Ectodermal cell (in vitro differentiated cells): ENCODE data around the gene MYL1.

ENCODE experiments used
- H3K27ac ChIP-seq: 2 replicates; pipeline ENCODE4 v1.7.0; 2013; ENCODE audit warnings: mild to moderate bottlenecking, low read depth, low read length; ENCODE audit not compliant: insufficient read depth, poor library complexity, severe bottlenecking
- H3K27me3 ChIP-seq: 2 replicates; pipeline ENCODE4 v1.7.0; 2013; ENCODE audit warnings: mild to moderate bottlenecking, low read length; ENCODE audit not compliant: insufficient read depth, control insufficient read depth, poor library complexity, severe bottlenecking
- H3K36me3 ChIP-seq: one replicate; pipeline ENCODE4 v1.7.0; 2013; ENCODE audit warnings: low read length; ENCODE audit not compliant: control insufficient read depth, insufficient read depth
- H3K4me1 ChIP-seq: one replicate; pipeline ENCODE4 v1.7.0; 2013; ENCODE audit warnings: low read length; ENCODE audit not compliant: control insufficient read depth, insufficient read depth
- H3K4me3 ChIP-seq: 2 replicates; pipeline ENCODE4 v1.7.0; 2013; ENCODE audit warnings: low read depth, low read length, control low read depth; ENCODE audit not compliant: insufficient read depth
- H3K9me3 ChIP-seq: 2 replicates; pipeline ENCODE4 v1.7.0; 2013; ENCODE audit warnings: mild to moderate bottlenecking, low read length, moderate library complexity; ENCODE audit not compliant: control insufficient read depth
- WGBS, 2 experiments: methylation state at CpG; one replicate each; pipeline ENCODE4 v1.1.7; 2013; ENCODE audit warnings: missing lambda C conversion rate in 2 of 2; 5-methylcytosine and 5-hydroxymethylcytosine counted together

MYL1 gene

GRCh38 chr2:210271300-210271699, 43.7 kb downstream of the MYL1 start:
- H3K4me1 ChIP-seq, result no peaks in the 10 kb centered on the region
- no peaks in the 10 kb centered on the region for H3K36me3 ChIP-seq
- H3K27ac ChIP-seq, result no peak overlapping the region
- no peak overlapping the region for H3K4me3 ChIP-seq
- H3K9me3 ChIP-seq, result no peaks in the 10 kb centered on the region
- no peaks in the 10 kb centered on the region for H3K27me3 ChIP-seq

GRCh38 chr2:210269148-210269547, 45.8 kb downstream of the MYL1 start:
- Histone ChIP-seq H3K36me3 (no peaks in the 10 kb centered on the region), H3K4me3 (no peak overlapping the region), H3K9me3 (no peaks in the 10 kb centered on the region), H3K27ac (no peak overlapping the region), H3K4me1 (no peaks in the 10 kb centered on the region), H3K27me3 (no peaks in the 10 kb centered on the region)
- WGBS, 2 experiments, result 31 to 36% methylated on average over 3 of the region's 3 CpGs

GRCh38 chr2:210268281-210268680, 46.7 kb downstream of the MYL1 start:
- no peaks in the 10 kb centered on the region for H3K36me3 ChIP-seq
- WGBS, 2 experiments, result no CpG with 5 or more reads among the region's 1 CpG
- H3K9me3 ChIP-seq, result no peaks in the 10 kb centered on the region
- H3K4me3 ChIP-seq, result no peak overlapping the region
- H3K27me3 ChIP-seq, result no peaks in the 10 kb centered on the region
- H3K27ac ChIP-seq, result no peak overlapping the region
- no peaks in the 10 kb centered on the region for H3K4me1 ChIP-seq

GRCh38 chr2:210267698-210268097, 47.3 kb downstream of the MYL1 start:
- Histone ChIP-seq H3K27ac (no peak overlapping the region), H3K27me3 (no peaks in the 10 kb centered on the region)

GRCh38 chr2:210264282-210264681, 50.7 kb downstream of the MYL1 start:
- no peak overlapping the region for H3K4me3 ChIP-seq
- no peaks in the 10 kb centered on the region for H3K27me3 ChIP-seq
- WGBS, 2 experiments, result 91 to 98% methylated on average over 1 of the region's 1 CpG
- H3K36me3 ChIP-seq, result no peaks in the 10 kb centered on the region
- no peak overlapping the region for H3K27ac ChIP-seq
- H3K4me1 ChIP-seq, result no peaks in the 10 kb centered on the region
- H3K9me3 ChIP-seq, result peaks cover 2% of the 10 kb centered on the region

More at GRCh38 chr2:210267698-210268097, 47.3 kb downstream of the MYL1 start:
- 100% methylated on average over 1 of the region's 1 CpG for WGBS, 2 experiments
- Histone ChIP-seq H3K4me3 (no peak overlapping the region), H3K4me1 (no peaks in the 10 kb centered on the region), H3K36me3 (no peaks in the 10 kb centered on the region), H3K9me3 (no peaks in the 10 kb centered on the region)

GRCh38 chr2:210263841-210264240, 51.1 kb downstream of the MYL1 start:
- 90 to 93% methylated on average over 2 of the region's 2 CpGs for WGBS, 2 experiments
- H3K9me3 ChIP-seq, result peaks cover 2% of the 10 kb centered on the region
- no peaks in the 10 kb centered on the region for H3K36me3 ChIP-seq
- no peak overlapping the region for H3K27ac ChIP-seq
- no peaks in the 10 kb centered on the region for H3K27me3 ChIP-seq
- H3K4me3 ChIP-seq, result no peak overlapping the region
- H3K4me1 ChIP-seq, result no peaks in the 10 kb centered on the region

GRCh38 chr2:210262036-210262435, 52.9 kb downstream of the MYL1 start:
- H3K27ac ChIP-seq, result no peak overlapping the region
- no peaks in the 10 kb centered on the region for H3K27me3 ChIP-seq
- no peaks in the 10 kb centered on the region for H3K4me1 ChIP-seq
- H3K4me3 ChIP-seq, result no peak overlapping the region
- H3K36me3 ChIP-seq, result no peaks in the 10 kb centered on the region
- H3K9me3 ChIP-seq, result peaks cover 2% of the 10 kb centered on the region
- 93 to 95% methylated on average over 2 of the region's 2 CpGs for WGBS, 2 experiments

GRCh38 chr2:210259687-210260086, 55.3 kb downstream of the MYL1 start:
- Histone ChIP-seq H3K9me3 (peaks cover 2% of the 10 kb centered on the region), H3K27ac (no peak overlapping the region), H3K4me1 (no peaks in the 10 kb centered on the region), H3K36me3 (no peaks in the 10 kb centered on the region), H3K27me3 (no peaks in the 10 kb centered on the region), H3K4me3 (no peak overlapping the region)

GRCh38 chr2:210252699-210253606, 62.0 kb downstream of the MYL1 start:
- H3K27me3 ChIP-seq, result no peaks in the 10 kb centered on the region
- no peaks in the 10 kb centered on the region for H3K9me3 ChIP-seq
- WGBS, 2 experiments, result 83 to 85% methylated on average over 7 of the region's 7 CpGs
- H3K27ac ChIP-seq, result no peak overlapping the region
- no peaks in the 10 kb centered on the region for H3K36me3 ChIP-seq
- no peaks in the 10 kb centered on the region for H3K4me1 ChIP-seq
- no peak overlapping the region for H3K4me3 ChIP-seq

GRCh38 chr2:210250622-210251021, 64.4 kb downstream of the MYL1 start:
- H3K27ac ChIP-seq, result no peak overlapping the region
- 62 to 86% methylated on average over 1 of the region's 1 CpG for WGBS, 2 experiments

More at GRCh38 chr2:210250622-210251021, 64.4 kb downstream of the MYL1 start:
- H3K27me3 ChIP-seq, result no peaks in the 10 kb centered on the region
- no peaks in the 10 kb centered on the region for H3K9me3 ChIP-seq
- H3K4me3 ChIP-seq, result no peak overlapping the region
- H3K36me3 ChIP-seq, result no peaks in the 10 kb centered on the region
- H3K4me1 ChIP-seq, result no peaks in the 10 kb centered on the region
